Measurements from ENCODE around the gene HK1.

Gene HK1

DNA sequence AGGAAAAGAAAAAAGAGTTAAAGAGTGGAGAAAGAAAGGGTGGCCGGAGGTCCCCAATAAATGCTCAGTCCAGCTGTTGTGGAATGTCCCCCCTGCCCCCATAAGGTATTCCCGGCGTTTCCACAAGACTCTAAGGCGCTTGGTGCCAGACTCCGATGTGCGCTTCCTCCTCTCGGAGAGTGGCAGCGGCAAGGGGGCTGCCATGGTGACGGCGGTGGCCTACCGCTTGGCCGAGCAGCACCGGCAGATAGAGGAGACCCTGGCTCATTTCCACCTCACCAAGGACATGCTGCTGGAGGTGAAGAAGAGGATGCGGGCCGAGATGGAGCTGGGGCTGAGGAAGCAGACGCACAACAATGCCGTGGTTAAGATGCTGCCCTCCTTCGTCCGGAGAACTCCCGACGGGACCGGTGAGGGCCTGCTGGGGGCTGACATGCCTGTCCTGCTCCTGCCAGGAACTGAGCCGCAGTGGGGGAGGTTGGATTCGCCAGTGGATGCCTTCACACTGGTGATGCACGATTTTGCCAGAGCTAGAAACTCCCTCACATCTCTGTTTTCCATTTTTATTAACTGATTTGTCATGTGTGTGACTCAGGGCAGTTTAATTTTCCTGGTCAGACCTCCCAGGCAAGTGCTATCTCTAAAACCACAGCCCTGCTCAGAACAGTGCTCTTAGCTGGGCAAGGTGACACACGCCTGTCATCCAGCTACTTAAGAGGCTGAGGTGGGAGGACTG is 104.3 kb downstream of the HK1 start:
- DNase-seq, result no peak

DNA sequence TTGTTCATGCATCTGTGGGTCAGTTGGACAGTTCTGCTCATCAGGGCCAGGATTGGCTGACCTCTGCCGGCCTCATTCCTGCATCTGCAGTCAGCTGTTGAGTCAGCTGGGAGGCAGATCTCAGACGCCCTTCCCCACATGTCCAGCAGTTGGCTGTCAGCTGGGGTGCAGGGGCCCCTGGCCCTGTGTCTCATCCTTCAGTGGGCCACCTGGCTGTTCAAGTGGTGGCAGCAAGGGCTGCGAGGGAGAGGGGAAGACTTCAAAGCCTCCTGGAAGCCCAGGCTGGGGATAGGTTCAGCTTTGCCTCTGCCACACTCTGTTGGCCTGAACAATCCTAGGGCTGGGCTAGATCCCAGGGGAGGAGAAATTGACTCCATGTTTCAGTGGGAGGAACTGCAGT is 105.3 kb downstream of the HK1 start:
- no peak for DNase-seq

DNA sequence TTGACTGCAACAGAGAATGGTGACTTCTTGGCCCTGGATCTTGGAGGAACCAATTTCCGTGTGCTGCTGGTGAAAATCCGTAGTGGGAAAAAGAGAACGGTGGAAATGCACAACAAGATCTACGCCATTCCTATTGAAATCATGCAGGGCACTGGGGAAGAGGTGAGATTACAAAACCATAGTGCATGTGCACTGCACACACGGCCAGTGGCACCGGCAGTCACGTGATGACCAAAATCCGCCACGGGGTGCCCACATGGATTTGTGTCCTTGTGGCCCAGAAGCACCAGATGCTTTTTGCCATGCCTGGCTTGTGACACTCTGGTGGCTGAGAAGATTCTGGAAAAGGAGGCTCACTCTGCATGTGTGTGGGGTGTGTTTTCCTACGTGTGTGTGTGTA is 106.0 kb downstream of the HK1 start:
- no peak for DNase-seq

DNA sequence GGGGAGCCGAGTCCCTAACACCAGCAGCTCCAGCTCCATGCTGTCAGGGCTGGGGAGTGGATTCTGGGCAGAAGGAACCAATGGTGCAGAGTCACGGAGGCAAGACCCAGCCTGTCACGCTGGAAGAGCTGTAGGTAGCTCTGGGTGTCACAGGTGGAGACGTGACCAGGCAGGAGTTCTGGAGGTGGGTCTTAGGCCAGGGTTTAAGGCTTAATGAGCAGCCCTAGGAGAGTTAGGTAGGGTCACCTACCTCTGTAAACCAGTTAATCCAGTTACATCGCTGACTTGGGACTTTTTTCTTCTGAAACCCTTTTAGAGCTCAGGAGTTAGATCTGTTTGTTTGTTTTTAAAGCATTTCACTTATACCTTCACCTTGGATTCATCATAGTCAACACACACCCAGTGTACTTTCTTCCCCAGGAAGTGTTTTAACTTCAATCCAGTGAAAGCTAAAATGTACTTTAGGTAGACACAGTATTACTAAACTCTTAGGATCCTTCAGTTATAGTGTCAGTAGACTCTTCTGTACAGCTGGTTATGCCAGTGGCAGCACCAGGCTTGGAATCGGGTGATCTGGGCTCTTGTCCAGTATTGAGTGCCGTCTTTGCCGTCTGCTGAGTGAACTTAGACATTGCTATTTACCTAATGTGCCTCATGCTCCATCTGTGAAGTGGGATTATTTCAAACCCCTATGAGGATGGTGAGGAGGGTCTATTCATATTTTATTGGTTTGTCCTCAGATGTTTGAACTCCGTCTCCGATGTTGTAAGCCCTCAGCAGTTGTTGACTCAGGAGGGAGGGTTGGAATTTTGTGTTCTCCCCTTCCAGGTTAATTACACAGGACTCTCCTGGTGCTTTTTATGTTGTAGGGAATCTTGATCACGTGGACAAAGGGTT is 107.4 kb downstream of the HK1 start:
- no peak for DNase-seq

GRCh38 chr10:69387500-69387899 is 109.2 kb downstream of the HK1 start:
- no peak for DNase-seq

- no peak for DNase-seq
Measured at GRCh38 chr10:69388488-69388887, 110.2 kb downstream of the HK1 start.

- no peak for DNase-seq
Measured at GRCh38 chr10:69389827-69390490, 111.7 kb downstream of the HK1 start.

DNA sequence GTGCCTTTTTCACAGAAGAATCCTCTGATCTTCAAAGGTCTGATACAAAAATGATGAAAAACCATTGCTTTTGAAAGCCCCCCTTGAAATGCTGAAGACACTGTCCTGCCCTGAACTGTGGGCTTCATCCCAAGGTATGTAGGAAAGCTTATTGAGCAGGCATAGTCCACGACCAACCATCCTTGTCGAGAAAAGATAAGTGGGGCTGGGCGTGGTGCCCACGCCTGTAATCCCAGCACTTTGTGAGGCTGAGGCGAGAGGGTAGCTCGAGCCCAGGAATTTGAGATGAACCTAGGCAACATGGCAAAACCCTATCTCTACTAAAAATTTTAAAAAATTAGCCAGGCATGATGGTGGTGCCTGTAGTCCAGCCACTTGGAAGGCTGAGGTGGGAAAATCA is 112.9 kb downstream of the HK1 start:
- DNase-seq, result no peak

DNA sequence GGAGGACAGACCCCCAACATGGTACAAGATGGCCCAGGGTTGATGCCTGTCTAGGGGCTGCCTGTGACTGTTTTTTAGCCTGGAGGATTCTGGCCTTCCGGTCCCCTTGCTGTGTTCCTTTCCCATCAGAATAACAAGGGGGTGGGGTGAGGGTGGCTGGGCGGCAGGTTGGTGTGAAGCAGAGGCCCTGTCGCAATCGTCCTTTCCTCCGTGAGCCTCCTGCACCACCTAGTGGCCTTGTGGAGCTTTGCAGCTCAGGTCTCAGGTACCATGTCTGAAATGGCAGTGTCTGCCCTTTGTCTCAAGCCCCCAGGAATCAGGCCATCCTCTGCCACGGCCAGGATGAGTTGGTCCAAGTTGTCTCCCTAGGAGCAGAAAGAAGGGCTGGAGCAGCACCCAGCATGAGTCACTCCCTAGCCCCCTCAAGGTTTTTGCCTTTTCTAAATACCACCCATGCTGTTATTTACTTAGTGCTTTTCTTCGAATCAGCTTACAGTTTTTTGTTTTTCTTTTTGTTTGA is 114.2 kb downstream of the HK1 start:
- peak; percentile 6 for DNase-seq

DNA sequence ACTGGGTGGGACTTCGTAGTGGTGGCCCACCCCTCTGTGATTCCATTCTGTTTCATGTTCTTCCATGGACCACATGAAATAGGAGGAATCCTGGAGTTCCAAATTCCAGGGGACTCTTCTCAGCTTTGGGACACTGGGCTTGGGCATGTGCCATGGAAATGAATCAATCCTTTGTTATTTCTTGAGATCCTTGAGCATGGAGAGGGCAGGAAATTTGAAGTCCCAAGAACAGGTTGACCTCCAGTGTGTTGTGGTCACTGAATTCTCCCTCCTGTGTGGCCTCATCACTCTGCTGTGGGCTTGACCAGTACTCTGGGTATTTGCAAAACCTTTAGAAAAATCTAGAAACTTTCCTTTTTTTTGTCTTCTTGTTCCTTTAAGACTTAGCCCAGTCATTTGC is 115.7 kb downstream of the HK1 start:
- no peak for DNase-seq

- no peak for DNase-seq
Measured at GRCh38 chr10:69397972-69398371, 119.7 kb downstream of the HK1 start.

GRCh38 chr10:69398466-69398865 is 120.2 kb downstream of the HK1 start:
- no peak for DNase-seq

GRCh38 chr10:69400936-69401335 is 122.6 kb downstream of the HK1 start:
- DNase-seq, result no peak

DNA sequence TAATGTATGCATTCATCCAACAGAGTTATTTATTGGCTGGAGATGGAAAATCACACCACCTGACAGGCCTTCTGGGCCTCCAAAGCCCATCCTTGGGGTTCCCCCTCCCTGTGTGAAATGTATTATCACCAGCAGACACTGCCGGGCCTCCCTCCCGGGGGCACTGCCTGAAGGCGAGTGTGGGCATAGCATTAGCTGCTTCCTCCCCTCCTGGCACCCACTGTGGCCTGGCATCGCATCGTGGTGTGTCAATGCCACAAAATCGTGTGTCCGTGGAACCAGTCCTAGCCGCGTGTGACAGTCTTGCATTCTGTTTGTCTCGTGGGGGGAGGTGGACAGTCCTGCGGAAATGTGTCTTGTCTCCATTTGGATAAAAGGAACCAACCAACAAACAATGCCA is 123.1 kb downstream of the HK1 start:
- DNase-seq, result no peak

- no peak for DNase-seq
Measured at GRCh38 chr10:69402386-69402785, 124.1 kb downstream of the HK1 start.

DNA sequence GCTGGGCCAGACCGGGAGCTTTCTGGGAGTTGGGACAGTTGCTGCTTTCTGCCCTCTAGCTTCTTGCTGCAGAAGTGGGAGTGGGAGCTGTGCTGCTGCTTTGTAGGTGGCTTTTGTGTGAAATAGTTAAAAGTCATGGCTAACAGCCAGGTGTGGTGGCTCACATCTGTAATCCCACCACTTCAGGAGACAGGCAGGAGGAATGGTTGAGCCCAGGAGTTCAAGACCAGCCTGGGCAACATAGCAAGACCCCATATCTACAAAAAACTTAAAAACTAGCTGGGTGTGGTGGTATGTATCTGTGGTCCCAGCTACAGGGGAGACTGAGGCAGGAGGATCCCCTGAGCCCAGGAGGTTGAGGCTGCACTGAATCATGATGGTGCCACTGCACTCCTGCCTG is 124.8 kb downstream of the HK1 start:
- DNase-seq, result no peak

- DNase-seq, result no peak
Measured at GRCh38 chr10:69403519-69403918, 125.2 kb downstream of the HK1 start.

DNA sequence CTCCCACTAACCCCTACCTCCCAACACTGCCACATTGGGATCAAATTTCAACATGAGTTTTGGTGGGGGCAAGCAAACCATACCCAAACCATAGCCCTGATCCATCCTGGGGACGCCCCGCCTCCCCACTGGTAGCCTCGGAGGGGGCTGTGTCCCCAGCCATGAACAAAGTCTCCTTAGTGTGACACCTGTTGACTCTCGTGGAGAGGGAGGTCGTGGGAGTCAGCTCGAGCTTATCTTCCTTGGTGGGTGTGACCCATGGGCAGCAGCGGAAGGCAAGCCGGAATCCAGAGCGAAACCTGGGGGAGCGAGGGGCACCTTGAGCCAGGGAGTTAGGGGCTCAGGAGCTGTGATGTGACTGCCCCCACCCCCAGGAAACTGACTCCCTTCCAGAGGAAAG is 126.5 kb downstream of the HK1 start:
- no peak for DNase-seq

- no peak for DNase-seq
Measured at GRCh38 chr10:69405221-69405620, 126.9 kb downstream of the HK1 start.

GRCh38 chr10:69406302-69406811 is 128.1 kb downstream of the HK1 start:
- DNase-seq, result no peak

DNA sequence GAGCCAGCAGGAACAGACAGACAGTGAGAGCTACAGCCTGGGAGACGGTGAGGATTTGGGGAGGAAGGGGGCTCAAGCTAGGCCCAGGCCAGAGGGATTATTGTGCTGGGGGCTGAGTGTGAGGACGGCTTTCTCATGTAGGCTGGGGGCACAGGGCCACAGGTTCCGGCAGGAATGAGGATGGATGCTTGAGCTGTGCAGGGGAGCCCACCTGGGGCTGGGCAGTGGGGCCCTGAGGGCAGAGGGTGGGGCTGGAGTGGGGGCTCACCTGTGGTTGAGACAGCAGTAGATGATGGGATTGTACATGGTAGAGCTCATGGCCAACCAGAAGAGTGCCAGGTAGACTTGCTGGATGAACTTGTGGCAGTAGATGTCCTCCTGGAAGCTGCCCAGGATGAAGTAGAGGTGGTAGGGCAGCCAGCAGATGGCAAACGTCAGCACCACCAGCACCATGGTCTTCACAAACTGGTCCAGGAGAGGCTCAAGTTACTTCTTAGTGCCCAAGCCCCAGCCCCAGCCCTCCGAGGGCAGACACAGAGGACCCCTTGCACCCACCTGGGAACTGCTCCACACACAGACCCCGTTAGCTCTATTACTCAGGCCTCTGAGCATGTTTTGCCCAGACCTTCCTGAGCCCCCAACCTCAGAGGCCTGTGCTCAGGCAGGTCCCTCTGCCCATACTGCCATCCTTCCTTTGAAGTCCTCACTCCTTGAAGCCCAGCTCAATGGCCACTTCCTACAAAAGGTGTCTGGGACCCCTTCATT is 128.7 kb downstream of the HK1 start:
- DNase-seq, result no peak

GRCh38 chr10:69407621-69408301 is 129.5 kb downstream of the HK1 start:
- DNase-seq, result no peak
